GM18870 (cell line): ENCODE measurements around the gene C1orf53.
A peak's percentile ranks its signal among the peaks of the same experiment; 100 is the strongest.
"Not testable (repeated sequence)": the region's sequence is repeated elsewhere in the genome, so short reads cannot be mapped to it uniquely, and the experiment has no call there.

Experiments used
- ATAC-seq: cut with Tn5 transposase; IDR thresholded peaks from one replicate; pipeline ENCODE4 v1.9.1; 2021; ENCODE audit warnings: moderate library complexity; ENCODE audit not compliant: unreplicated experiment

Gene C1orf53

GRCh38 chr1:197902454-197903195 lies at the start of gene C1orf53:
C1orf53 (plus strand) TSS chr1:197902630; CDS start chr1:197902650, 20 bp downstream.
- ATAC-seq = peak; percentile 93

GRCh38 chr1:197855751-197856150 lies 46.7 kb upstream of the C1orf53 start:
- ATAC-seq = not testable (repeated sequence)

GRCh38 chr1:197857477-197857876 lies 45.0 kb upstream of the C1orf53 start:
- no peak for ATAC-seq

GRCh38 chr1:197859024-197859423 lies 43.4 kb upstream of the C1orf53 start:
- no peak for ATAC-seq

DNA sequence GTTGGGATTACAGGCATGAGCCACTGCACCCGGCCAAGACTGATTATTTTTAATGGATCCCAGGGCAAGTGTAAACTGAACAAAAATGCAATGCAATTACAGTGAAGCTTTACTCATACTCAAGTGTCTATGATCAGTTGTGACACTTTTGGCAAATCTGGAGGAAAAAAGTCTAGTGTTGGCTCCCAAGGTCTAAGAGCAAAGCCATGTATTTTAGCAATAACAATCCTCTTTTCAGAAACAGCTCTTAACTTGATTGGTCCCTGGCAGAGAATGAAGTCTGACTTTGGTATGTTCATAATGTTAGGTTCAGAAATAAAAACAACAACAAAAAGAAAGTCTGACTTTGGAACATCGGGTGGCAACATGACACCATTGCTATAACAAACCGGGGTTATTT lies 40.2 kb upstream of the C1orf53 start:
- no peak for ATAC-seq

GRCh38 chr1:197862671-197863070 lies 39.8 kb upstream of the C1orf53 start:
- ATAC-seq = peak; percentile 49

- ATAC-seq = no peak
These were observed 36.6 kb upstream of the C1orf53 start for GRCh38 chr1:197865809-197866208.

DNA sequence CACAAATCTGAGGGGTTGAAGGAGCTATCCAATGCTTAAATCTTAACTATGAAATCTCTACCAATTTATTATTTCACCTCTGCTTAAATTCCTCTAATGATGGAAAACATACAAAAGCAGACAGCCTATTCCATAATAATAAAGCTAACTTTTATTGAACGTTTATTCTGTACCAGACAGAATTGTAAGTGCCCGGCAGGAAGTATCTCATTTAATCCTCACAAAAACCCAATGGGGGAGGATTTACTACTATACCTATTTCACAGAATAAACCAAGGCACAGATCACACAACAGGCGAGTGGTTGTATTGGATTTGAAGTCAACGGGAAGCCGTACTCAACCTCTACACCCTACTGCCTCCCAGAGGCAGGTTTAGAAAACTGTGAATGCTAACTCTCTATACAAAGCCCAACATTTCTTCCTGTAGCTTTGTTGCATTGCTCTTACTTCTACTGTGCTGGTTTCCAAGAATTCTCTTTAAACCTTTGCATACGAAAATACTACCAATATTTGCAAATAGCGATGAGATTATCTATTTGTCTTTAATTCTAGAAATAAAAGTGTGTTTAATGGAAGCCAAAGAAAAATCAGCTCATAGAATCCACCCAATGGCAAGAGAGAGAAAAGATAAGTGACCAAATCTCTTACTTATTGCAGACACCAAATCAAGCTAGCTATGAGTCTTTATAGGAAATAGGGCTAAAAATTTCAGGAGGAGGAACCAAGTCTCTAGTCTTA lies 33.5 kb upstream of the C1orf53 start:
- peak; percentile 92 for ATAC-seq

DNA sequence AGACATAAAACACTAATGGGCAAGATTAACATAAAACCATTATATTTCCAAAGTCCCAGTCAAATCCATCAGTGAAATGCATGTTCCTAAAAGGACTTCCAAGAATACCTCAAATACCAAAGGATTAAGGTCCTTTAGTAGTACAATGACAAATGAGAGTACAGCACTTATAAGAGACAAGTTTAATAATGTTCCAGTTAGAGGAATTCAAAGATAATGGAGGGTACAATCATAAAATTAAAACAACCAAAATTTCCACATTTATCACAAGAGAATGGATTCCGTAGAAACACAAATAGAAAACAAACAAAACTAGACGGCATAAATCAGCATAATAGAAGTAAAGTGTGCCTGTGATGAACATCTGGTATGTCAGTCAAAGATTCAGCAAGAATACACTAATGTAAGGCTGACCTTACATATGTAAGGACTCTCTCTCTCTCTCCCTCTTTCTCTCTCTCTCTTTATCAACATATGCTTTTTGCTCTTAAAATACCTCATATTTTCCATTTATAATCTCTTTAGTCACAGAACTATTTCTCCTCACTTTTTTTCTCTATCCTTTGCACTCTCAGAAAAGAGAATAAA lies 32.8 kb upstream of the C1orf53 start:
- no peak for ATAC-seq

DNA sequence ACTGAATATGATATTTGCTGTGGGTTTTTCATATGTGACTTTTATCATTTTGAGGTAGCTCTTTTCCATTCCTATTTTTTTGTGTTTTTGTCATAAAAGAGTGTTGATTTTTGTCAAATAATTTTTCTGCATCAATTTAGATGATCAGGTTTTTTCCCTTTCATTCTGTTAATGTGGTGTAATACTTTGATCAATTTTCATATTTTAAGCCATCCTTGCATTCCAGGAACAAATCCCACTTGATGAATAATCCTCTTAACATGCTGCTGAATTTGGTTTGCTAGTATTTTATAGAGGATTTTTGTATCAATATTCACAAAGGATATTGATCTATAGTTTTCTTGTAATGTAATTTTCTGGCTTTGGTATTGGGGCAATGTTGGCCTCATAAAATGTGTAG lies 25.5 kb upstream of the C1orf53 start:
- no peak for ATAC-seq

GRCh38 chr1:197880385-197880784 lies 22.0 kb upstream of the C1orf53 start:
- not testable (repeated sequence) for ATAC-seq

GRCh38 chr1:197882241-197882640 lies 20.2 kb upstream of the C1orf53 start:
- not testable (repeated sequence) for ATAC-seq

GRCh38 chr1:197884173-197884572 lies 18.3 kb upstream of the C1orf53 start:
- ATAC-seq = no peak

DNA sequence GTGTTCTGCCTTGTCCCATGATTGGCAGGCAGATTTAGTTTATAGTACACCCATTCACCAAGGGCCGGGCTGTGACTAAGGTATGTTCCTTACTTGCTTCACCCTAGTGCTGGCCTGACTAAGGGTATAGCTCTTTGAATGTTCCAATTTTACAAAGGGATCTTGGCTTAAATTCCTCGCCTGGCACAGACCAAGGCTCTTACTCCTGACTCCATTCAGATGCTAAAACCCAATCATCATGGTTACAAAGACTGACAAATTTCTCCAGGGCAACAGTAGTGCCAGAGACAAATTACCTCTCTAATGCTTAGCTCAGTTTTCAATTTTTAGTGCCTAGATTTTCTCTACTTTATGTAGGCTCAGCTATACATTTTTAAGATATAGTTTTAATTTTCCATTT lies 11.5 kb upstream of the C1orf53 start:
- ATAC-seq = no peak

DNA sequence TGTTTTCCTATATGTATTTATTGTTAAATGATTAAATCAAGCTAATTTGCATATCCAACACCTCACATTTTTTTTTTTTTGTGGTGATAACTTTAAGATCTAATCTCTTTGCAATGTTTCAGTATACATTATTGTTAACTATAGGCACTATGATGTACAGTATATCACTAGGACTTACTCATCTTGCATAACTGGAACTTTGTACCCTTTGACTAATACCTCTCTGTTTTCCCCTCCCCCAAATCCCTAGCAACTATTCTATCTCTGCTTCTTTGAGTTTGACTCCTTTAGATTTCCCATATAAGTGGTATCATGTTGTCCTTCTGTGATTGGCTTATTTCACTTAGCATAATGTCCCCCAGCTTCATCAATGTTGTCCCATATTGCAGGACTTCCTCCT lies 9.7 kb upstream of the C1orf53 start:
- ATAC-seq = no peak

DNA sequence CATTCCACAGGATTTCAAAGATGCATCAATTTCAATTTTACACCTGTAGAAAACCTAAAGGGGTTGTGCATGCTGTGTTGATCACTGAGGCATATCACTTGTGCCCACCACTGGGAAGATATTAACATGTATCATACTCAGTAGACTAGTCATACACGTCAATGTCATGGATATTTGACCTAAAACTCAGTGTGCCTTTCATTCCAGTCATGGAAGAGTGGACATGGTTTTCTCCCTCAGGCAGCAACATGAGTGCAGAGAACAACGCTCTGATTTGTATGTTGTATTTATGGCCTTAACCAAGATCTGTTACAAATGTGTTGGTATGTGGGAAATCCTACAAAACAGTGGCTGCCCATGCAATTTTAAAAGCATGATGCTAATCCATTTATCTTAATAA lies 6.1 kb upstream of the C1orf53 start:
- ATAC-seq = no peak

GRCh38 chr1:197899037-197899436 lies 3.4 kb upstream of the C1orf53 start:
- ATAC-seq = no peak

DNA sequence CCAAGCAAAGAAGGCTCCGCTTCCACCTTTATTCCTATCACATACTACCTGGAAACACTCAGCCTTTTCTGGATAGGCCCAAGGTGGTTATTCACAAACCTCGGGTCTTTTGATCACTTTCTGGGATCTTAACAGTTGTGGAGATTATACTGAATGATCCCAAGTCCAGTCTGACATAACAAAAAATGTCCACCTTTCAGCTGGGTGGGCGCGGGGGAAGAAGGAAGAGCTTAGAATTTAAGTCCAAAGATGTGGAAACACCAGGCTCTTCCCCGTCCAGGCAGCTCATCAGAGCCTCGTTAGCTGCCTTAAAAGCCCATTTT lies 338 bp upstream of the C1orf53 start:
- no peak for ATAC-seq

- ATAC-seq = peak; percentile 35
These were observed 725 bp downstream of the C1orf53 start for GRCh38 chr1:197903196-197903514.

DNA sequence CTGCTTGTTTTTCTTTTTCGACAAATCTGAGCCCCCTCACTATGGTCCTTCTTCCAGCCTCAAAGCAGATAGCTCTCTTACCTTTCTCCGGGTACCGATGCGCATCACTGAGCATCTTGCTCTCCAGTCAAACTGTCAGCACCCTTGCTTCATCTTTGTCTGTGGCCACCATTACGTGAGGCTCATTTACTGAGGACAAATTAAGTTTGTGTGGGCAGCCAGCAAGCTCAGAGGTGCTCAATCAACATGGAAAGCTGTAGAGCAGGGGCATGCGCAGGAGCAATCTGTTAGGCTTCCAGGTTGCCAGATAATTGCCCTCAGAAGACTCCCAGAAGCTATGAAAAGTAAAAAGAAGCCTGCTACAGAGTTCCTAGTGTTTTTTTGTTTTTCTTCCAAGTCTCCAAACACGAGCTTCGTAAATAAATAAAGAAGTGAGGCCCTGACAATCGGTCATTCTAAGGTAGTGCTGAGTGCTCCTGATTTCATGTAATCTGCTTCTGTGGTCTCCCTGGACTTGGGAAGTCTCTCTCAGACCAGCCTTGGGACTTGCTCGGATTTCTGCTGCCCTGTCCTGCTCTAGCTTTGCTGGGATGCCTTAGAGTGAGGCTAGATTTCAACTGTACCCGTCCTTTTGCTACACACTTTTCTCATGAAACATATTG lies 1.8 kb downstream of the C1orf53 start:
- no peak for ATAC-seq

GRCh38 chr1:197905699-197906351 lies 3.4 kb downstream of the C1orf53 start:
- no peak for ATAC-seq
